Measurements from ENCODE around the gene LINC01488.

DNA sequence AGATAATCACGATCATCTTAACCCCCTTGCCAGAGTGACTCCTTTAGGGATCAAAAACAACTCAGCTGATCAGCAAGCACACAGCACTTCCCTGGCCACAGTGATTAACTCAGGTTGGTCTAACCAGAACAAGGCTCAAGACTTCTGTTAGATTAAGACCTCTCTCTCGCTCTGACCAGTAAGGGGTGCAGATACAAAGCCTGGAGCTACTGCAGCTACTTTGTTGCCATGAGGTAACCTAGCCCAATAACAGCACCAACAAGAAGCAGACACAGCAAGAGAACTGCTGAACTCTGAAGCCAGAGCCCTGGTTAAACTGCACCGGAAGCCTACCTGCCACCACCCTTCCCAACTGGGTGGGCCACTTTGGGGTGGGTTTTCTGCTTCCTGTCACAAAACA, 42.0 kb downstream of the LINC01488 start:
- TF ChIP-seq, protein P1, sequence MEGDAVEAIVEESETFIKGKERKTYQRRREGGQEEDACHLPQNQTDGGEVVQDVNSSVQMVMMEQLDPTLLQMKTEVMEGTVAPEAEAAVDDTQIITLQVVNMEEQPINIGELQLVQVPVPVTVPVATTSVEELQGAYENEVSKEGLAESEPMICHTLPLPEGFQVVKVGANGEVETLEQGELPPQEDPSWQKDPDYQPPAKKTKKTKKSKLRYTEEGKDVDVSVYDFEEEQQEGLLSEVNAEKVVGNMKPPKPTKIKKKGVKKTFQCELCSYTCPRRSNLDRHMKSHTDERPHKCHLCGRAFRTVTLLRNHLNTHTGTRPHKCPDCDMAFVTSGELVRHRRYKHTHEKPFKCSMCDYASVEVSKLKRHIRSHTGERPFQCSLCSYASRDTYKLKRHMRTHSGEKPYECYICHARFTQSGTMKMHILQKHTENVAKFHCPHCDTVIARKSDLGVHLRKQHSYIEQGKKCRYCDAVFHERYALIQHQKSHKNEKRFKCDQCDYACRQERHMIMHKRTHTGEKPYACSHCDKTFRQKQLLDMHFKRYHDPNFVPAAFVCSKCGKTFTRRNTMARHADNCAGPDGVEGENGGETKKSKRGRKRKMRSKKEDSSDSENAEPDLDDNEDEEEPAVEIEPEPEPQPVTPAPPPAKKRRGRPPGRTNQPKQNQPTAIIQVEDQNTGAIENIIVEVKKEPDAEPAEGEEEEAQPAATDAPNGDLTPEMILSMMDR (IDR thresholded peaks at IDR 0.05), result no peak
- no peak for TF ChIP-seq EZH2 (IDR thresholded peaks at IDR 0.05; ENCODE audit: borderline replicate concordance, insufficient read depth, low read depth, low read length, poor library complexity, severe bottlenecking)

All from B cell (primary cell).